ENCODE results near the gene HNRNPLL.

HNRNPLL gene

DNA sequence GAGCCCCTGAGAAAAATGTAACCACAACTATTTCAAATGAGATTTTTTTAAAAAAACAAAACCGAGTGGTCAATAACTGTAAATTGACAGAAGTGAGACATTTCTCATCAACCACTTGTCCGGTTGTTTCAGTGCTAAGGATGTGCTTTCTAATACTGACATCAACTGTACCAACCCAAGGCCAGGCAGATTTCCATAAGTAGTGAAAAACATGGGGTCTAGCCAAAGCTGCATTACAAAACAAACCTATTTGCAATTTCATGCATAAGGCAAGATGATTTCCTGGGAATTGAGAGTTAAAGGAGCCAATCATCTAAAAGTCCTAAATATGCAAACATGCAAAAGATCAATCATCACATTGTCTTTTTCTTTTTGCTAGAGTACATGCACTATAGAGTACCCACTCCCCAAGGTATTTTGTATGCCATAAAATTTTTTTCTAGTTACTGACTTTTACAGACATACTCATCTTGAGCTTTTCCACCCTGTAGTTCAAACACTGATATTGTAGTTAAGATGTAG lies 22.6 kb downstream of the HNRNPLL start:
- peaks cover 12% of the 10 kb centered on the region for H3K4me1 ChIP-seq (ENCODE audit: control insufficient read depth, insufficient read depth, low read length, poor library complexity, severe bottlenecking)
- peaks cover 27% of the 10 kb centered on the region for H3K36me3 ChIP-seq (ENCODE audit: control insufficient read depth, insufficient read depth, low read length)
- H3K27me3 ChIP-seq (replicated peaks; ENCODE audit: control insufficient read depth, insufficient read depth, low read length, poor library complexity, severe bottlenecking): no peaks in the 10 kb centered on the region
- H3K9me3 ChIP-seq (ENCODE audit: control insufficient read depth, low read length): no peaks in the 10 kb centered on the region
- no peak overlapping the region for H3K4me3 ChIP-seq (ENCODE audit: insufficient read depth, low read depth, low read length, poor library complexity, severe bottlenecking)
- DNase-seq: no peak
- H3K27ac ChIP-seq (ENCODE audit: insufficient read depth, low read length, poor library complexity, severe bottlenecking): no peak overlapping the region

DNA sequence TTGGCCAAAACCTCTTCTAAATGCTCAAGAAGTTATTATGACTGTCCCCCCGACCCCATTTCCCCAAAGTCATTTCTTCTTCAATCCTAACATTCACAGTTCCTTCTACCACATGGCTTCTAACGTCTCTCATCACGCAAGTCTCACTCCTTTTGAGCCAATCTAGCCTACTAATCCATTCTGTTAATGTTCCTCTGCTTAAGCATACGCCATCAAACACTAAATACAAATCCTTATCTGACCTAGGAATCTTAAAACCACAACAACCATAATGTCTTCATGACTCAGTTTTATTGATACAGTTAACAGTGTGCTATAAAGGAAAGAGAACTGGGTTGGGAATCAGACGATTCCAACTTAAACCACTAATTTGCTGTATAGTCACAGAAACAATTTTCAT lies 23.9 kb downstream of the HNRNPLL start:
- no peak for DNase-seq
- H3K4me1 ChIP-seq (ENCODE audit: control insufficient read depth, insufficient read depth, low read length, poor library complexity, severe bottlenecking): peaks cover 12% of the 10 kb centered on the region
- no peaks in the 10 kb centered on the region for H3K27me3 ChIP-seq (replicated peaks; ENCODE audit: control insufficient read depth, insufficient read depth, low read length, poor library complexity, severe bottlenecking)
- peaks cover 21% of the 10 kb centered on the region for H3K36me3 ChIP-seq (ENCODE audit: control insufficient read depth, insufficient read depth, low read length)
- H3K4me3 ChIP-seq (ENCODE audit: insufficient read depth, low read depth, low read length, poor library complexity, severe bottlenecking): no peak overlapping the region
- no peak overlapping the region for H3K27ac ChIP-seq (ENCODE audit: insufficient read depth, low read length, poor library complexity, severe bottlenecking)
- H3K9me3 ChIP-seq (ENCODE audit: control insufficient read depth, low read length): no peaks in the 10 kb centered on the region

DNA sequence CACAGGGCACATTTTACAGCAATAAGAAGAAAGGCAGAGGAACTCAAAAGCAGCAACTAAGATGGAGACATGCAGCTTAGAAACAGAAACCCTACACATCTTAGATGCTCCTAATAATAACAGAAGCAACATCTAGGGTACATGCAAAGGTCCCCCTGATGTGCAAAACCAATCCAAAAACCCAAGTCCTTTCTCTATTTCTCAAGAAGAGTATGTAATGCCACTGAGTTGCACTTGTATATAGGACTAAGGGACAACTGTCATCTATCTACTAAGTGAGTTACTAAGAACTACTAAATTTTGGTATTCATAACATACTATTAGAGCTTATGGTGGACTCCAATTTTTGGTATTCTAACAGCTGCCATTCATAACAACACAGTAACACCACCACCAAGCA lies 28.4 kb downstream of the HNRNPLL start:
- Histone ChIP-seq H3K4me1 (ENCODE audit: control insufficient read depth, insufficient read depth, low read length, poor library complexity, severe bottlenecking) (peaks cover 8% of the 10 kb centered on the region), H3K27me3 (replicated peaks; ENCODE audit: control insufficient read depth, insufficient read depth, low read length, poor library complexity, severe bottlenecking) (no peaks in the 10 kb centered on the region), H3K27ac (ENCODE audit: insufficient read depth, low read length, poor library complexity, severe bottlenecking) (no peak overlapping the region), H3K36me3 (ENCODE audit: control insufficient read depth, insufficient read depth, low read length) (peaks cover 38% of the 10 kb centered on the region), H3K4me3 (ENCODE audit: insufficient read depth, low read depth, low read length, poor library complexity, severe bottlenecking) (no peak overlapping the region), H3K9me3 (ENCODE audit: control insufficient read depth, low read length) (no peaks in the 10 kb centered on the region)
- no peak for DNase-seq

DNA sequence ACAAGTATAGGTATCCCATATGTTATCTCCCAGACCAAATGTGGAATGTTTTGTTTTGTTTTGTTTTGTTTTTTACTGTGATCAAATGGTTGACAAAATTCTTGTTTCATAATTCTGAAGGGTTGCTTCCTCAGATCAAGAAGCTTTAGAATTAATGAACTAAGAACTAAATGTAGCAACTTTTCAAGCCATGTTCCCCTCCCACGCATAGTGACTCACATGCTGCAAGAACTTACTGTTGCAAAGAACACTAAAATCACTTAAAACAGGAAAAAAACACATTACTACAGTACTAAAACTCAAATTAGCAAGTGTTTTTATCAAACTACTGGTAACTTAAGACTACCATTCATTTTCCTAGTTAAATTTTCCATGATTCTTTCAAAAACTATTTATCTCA lies 30.6 kb downstream of the HNRNPLL start:
- DNase-seq: no peak
- peaks cover 55% of the 10 kb centered on the region for H3K36me3 ChIP-seq (ENCODE audit: control insufficient read depth, insufficient read depth, low read length)

DNA sequence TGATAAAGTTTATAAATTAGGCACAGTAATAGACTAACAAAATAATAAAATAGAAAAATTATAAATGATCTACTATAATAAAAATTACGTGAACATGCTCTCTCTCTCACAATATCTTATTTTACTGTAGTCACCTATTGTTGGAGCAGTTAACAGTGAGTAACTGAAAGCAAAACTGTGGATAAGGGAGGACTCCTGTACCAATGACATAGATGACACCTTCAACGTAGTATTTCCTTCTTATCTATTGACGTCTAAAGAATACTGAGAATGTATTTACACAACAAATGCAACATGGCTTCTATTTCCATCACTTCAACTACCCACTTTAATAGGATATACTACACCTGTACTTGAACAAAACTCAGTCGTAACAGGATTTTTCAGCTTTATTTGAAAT lies 31.5 kb downstream of the HNRNPLL start:
- no peaks in the 10 kb centered on the region for H3K9me3 ChIP-seq (ENCODE audit: control insufficient read depth, low read length)
- H3K27ac ChIP-seq (ENCODE audit: insufficient read depth, low read length, poor library complexity, severe bottlenecking): no peak overlapping the region
- no peak overlapping the region for H3K4me3 ChIP-seq (ENCODE audit: insufficient read depth, low read depth, low read length, poor library complexity, severe bottlenecking)
- H3K36me3 ChIP-seq (ENCODE audit: control insufficient read depth, insufficient read depth, low read length): peaks cover 61% of the 10 kb centered on the region
- no peaks in the 10 kb centered on the region for H3K4me1 ChIP-seq (ENCODE audit: control insufficient read depth, insufficient read depth, low read length, poor library complexity, severe bottlenecking)
- H3K27me3 ChIP-seq (replicated peaks; ENCODE audit: control insufficient read depth, insufficient read depth, low read length, poor library complexity, severe bottlenecking): no peaks in the 10 kb centered on the region
- no peak for DNase-seq

More for the DNA sequence above, 30.6 kb downstream of the HNRNPLL start:
- Histone ChIP-seq H3K4me1 (ENCODE audit: control insufficient read depth, insufficient read depth, low read length, poor library complexity, severe bottlenecking) (no peaks in the 10 kb centered on the region), H3K4me3 (ENCODE audit: insufficient read depth, low read depth, low read length, poor library complexity, severe bottlenecking) (no peak overlapping the region), H3K27me3 (replicated peaks; ENCODE audit: control insufficient read depth, insufficient read depth, low read length, poor library complexity, severe bottlenecking) (no peaks in the 10 kb centered on the region), H3K27ac (ENCODE audit: insufficient read depth, low read length, poor library complexity, severe bottlenecking) (peak overlapping the region; percentile 0), H3K9me3 (ENCODE audit: control insufficient read depth, low read length) (no peaks in the 10 kb centered on the region)

DNA sequence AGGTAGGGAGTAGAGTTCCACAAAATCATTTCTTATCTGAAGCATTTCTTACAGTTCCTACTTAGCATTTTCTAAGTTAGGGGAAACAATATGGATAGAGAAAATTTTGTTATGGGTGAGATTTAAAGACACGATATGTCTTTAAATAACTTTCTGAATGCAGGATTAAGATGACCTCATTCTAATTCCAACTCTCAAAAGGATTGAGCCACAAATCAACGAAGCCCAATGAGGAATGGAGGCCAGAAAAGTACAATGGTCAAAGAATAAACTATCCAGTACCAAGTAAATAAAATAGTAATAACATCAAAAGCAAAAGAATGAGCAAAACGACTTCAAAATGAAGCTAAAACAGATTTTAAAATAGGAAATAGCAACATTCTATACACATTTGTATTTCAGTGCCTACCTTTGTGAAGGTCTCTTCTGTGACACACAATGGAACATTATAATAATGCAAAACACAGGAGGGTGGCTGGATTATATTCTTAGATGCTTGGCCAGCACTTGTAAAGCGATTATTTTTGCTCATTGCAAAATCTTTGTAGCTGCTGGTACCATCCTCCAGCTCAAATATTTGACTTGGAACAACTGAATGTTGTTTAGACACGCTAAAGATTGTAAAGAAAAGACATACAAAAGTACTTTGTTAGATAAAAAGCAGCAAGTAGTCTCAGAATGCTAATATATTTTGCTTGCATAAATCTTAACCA lies 33.8 kb downstream of the HNRNPLL start:
- H3K36me3 ChIP-seq (ENCODE audit: control insufficient read depth, insufficient read depth, low read length): peaks cover 74% of the 10 kb centered on the region
- H3K4me1 ChIP-seq (ENCODE audit: control insufficient read depth, insufficient read depth, low read length, poor library complexity, severe bottlenecking): no peaks in the 10 kb centered on the region
- H3K4me3 ChIP-seq (ENCODE audit: insufficient read depth, low read depth, low read length, poor library complexity, severe bottlenecking): no peak overlapping the region
- no peak overlapping the region for H3K27ac ChIP-seq (ENCODE audit: insufficient read depth, low read length, poor library complexity, severe bottlenecking)
- H3K27me3 ChIP-seq (replicated peaks; ENCODE audit: control insufficient read depth, insufficient read depth, low read length, poor library complexity, severe bottlenecking): no peaks in the 10 kb centered on the region
- H3K9me3 ChIP-seq (ENCODE audit: control insufficient read depth, low read length): no peaks in the 10 kb centered on the region
- DNase-seq: no peak

DNA sequence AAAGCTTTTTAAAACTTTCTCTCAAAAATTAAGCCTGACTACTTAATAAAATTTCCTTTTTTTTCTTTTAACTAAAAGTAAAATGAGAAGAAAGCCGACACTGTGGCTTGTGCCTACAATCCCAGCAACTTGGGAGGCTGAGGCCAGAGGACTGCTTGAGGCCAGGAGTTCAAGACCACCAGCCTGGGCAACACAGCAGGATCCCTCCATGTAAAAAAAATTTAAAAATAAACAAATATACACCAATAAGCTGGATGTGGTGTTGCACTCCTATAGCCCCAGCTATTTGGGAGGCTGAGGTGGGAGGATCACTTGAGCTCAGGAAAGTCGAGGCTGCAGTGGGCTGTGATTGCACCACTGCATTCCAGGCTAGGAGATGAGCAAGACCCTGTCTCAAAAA lies 37.4 kb downstream of the HNRNPLL start:
- Histone ChIP-seq H3K27ac (ENCODE audit: insufficient read depth, low read length, poor library complexity, severe bottlenecking) (no peak overlapping the region), H3K9me3 (ENCODE audit: control insufficient read depth, low read length) (no peaks in the 10 kb centered on the region), H3K4me3 (ENCODE audit: insufficient read depth, low read depth, low read length, poor library complexity, severe bottlenecking) (no peak overlapping the region), H3K36me3 (ENCODE audit: control insufficient read depth, insufficient read depth, low read length) (peaks cover 65% of the 10 kb centered on the region), H3K27me3 (replicated peaks; ENCODE audit: control insufficient read depth, insufficient read depth, low read length, poor library complexity, severe bottlenecking) (no peaks in the 10 kb centered on the region), H3K4me1 (ENCODE audit: control insufficient read depth, insufficient read depth, low read length, poor library complexity, severe bottlenecking) (no peaks in the 10 kb centered on the region)
- no peak for DNase-seq

DNA sequence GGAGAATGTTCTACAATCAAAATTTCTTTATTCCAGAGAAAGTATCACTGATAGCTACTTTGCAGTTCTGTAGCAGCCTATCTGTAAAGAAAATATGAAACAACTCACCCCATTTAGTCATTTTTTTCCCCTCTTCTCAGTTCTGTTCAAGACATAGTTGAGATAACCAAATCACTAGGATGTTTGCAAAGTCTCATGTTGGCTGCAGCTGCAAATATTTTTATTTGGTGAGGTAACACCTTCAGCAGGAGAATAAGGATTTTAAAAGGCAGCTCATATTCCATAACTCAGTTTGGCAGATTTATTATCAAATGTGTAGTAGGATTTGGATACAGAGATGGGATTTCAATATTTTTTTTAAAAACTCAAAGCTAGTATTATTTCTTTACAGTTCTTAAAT lies 41.0 kb downstream of the HNRNPLL start:
- Histone ChIP-seq H3K36me3 (ENCODE audit: control insufficient read depth, insufficient read depth, low read length) (peaks cover 33% of the 10 kb centered on the region), H3K27ac (ENCODE audit: insufficient read depth, low read length, poor library complexity, severe bottlenecking) (no peak overlapping the region), H3K4me3 (ENCODE audit: insufficient read depth, low read depth, low read length, poor library complexity, severe bottlenecking) (no peak overlapping the region), H3K27me3 (replicated peaks; ENCODE audit: control insufficient read depth, insufficient read depth, low read length, poor library complexity, severe bottlenecking) (no peaks in the 10 kb centered on the region), H3K4me1 (ENCODE audit: control insufficient read depth, insufficient read depth, low read length, poor library complexity, severe bottlenecking) (no peaks in the 10 kb centered on the region), H3K9me3 (ENCODE audit: control insufficient read depth, low read length) (no peaks in the 10 kb centered on the region)
- no peak for DNase-seq

DNA sequence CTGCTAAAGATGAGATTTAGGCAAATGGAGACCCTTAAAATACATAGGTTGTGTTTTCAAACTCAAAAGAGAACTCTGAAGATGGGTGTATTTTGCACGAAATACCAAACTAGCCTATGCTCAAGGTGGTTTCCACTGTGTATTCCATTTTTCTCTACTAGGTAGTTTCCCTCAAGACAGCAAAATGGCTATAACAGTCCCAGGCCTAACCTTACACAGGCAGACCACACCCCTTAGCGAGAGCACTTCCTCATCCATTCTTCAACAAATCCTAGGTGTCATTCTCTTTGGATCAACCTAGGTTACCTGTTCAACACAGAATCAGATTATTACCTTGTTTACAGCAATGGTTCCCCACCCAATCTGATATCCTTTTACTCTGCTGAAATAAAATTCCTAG lies 42.6 kb downstream of the HNRNPLL start:
- Histone ChIP-seq H3K9me3 (ENCODE audit: control insufficient read depth, low read length) (no peaks in the 10 kb centered on the region), H3K27me3 (replicated peaks; ENCODE audit: control insufficient read depth, insufficient read depth, low read length, poor library complexity, severe bottlenecking) (no peaks in the 10 kb centered on the region), H3K36me3 (ENCODE audit: control insufficient read depth, insufficient read depth, low read length) (peaks cover 20% of the 10 kb centered on the region), H3K4me3 (ENCODE audit: insufficient read depth, low read depth, low read length, poor library complexity, severe bottlenecking) (no peak overlapping the region), H3K4me1 (ENCODE audit: control insufficient read depth, insufficient read depth, low read length, poor library complexity, severe bottlenecking) (no peaks in the 10 kb centered on the region), H3K27ac (ENCODE audit: insufficient read depth, low read length, poor library complexity, severe bottlenecking) (no peak overlapping the region)
- no peak for DNase-seq

DNA sequence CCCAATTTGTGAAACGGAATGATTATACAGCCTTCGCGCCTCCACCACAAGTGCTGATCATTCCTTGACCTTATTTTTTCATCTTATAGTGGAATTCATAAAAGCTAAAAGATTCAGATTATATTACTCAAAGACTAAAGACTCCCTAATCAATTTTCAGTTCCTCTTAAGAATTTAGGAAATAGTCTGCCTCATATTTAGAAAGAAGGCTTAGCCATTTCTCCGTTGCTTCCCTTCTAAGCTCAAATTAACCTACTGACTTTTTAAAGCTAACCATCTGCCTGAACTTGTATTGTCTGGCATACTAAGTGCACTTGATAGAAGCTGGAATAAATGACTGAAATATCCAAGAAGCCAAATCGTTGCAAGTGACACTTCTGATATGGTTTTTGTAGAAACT lies 44.7 kb downstream of the HNRNPLL start:
- Histone ChIP-seq H3K36me3 (ENCODE audit: control insufficient read depth, insufficient read depth, low read length) (peaks cover 15% of the 10 kb centered on the region), H3K27me3 (replicated peaks; ENCODE audit: control insufficient read depth, insufficient read depth, low read length, poor library complexity, severe bottlenecking) (no peaks in the 10 kb centered on the region), H3K9me3 (ENCODE audit: control insufficient read depth, low read length) (no peaks in the 10 kb centered on the region), H3K4me1 (ENCODE audit: control insufficient read depth, insufficient read depth, low read length, poor library complexity, severe bottlenecking) (no peaks in the 10 kb centered on the region), H3K27ac (ENCODE audit: insufficient read depth, low read length, poor library complexity, severe bottlenecking) (no peak overlapping the region), H3K4me3 (ENCODE audit: insufficient read depth, low read depth, low read length, poor library complexity, severe bottlenecking) (no peak overlapping the region)
- no peak for DNase-seq
